ENCODE results near the gene RPL37.

RPL37 gene

DNA sequence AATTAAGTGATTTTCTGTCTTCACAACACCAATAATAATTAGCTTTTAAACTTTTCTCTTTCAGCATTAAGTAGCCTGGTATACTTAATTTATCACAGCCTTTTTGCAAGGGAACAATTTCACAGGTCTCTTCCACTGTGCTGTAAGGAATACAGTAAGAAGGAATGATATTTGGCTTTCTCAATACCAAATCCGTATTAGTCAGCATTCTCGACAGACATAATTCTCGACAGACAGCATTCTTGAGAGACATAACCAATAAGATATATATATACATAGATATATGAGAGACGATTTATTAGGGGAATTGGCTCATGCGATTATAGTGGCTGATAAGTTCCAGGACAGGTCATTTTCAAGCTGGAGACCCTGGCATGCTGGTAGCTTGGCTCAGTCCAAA lies 54.8 kb downstream of the RPL37 start:
- Histone ChIP-seq H2AFZ (ENCODE audit: low read length) (no peak overlapping the region), H3K4me3 (ENCODE audit: low read length in 2 of 2) (no peak overlapping the region), H3K23ac (ENCODE audit: low read depth, low read length, poor library complexity) (no peak overlapping the region), H2BK12ac (ENCODE audit: low read length) (no peak overlapping the region), H3K14ac (ENCODE audit: low read length) (no peak overlapping the region), H2BK120ac (ENCODE audit: low read depth, low read length) (no peak overlapping the region), H3K4me1 (ENCODE audit: control insufficient read depth in 2 of 2, insufficient read depth in 1 of 2, low read depth in 1 of 2, low read length in 2 of 2) (no peaks in the 10 kb centered on the region), H4K8ac (ENCODE audit: low read depth, low read length) (no peak overlapping the region), H3K4me2 (ENCODE audit: insufficient read depth, low read length, poor library complexity, severe bottlenecking) (no peak overlapping the region), H3K79me1 (ENCODE audit: low read depth, low read length) (peaks cover 2% of the 10 kb centered on the region), H2BK15ac (ENCODE audit: low read length) (no peak overlapping the region), H3K27me3 (ENCODE audit: control insufficient read depth in 3 of 3, insufficient read depth in 3 of 3, low read depth in 1 of 3, low read length in 3 of 3) (no peaks in the 10 kb centered on the region), H2AK5ac (ENCODE audit: low read depth, low read length) (no peak overlapping the region), H3K9me3 (replicated peaks in 1 of 2; ENCODE audit: control insufficient read depth in 2 of 2, insufficient read depth in 1 of 2, low read depth in 1 of 2, low read length in 2 of 2) (no peaks in the 10 kb centered on the region), H2BK5ac (ENCODE audit: low read length) (no peak overlapping the region), H3K18ac (ENCODE audit: low read length) (no peak overlapping the region), H3K27ac (replicated peaks; ENCODE audit: low read length) (no peak overlapping the region), H3K4ac (ENCODE audit: low read length) (no peak overlapping the region), H3K9ac (ENCODE audit: low read depth, low read length, poor library complexity) (no peak overlapping the region), H4K91ac (ENCODE audit: low read depth, low read length, poor library complexity) (no peak overlapping the region), H3K36me3 (replicated peaks in 1 of 2; ENCODE audit: control insufficient read depth in 2 of 2, insufficient read depth in 2 of 2, low read length in 2 of 2) (peaks cover 2 to 21% of the 10 kb centered on the region in 2 donors)
- no peak for DNase-seq (ENCODE audit: low spot score)
- no CpG with 5 or more reads among the region's 5 CpGs for WGBS, 2 donors (ENCODE audit: extremely low coverage in 2 of 2, insufficient read length in 2 of 2, insufficient replicate concordance in 1 of 2)

DNA sequence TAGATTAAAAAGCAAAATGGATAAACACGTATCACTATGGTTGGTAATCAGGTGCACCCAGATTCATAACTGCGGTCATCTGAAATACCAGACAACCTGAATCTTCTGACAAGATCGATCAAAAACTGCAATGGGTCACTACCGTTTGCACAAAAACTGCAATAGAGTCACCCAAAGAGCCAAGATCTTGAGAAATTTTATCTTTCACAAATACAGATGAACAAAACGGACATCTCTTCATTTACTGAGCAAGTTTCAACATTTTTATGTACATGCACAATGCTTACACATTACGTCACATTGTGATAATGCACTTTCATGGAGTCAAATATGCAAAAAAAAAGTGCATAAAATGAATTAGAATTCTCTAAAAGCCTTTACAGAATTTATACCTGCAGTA lies 55.5 kb downstream of the RPL37 start:
- Histone ChIP-seq H3K27ac (replicated peaks; ENCODE audit: low read length) (no peak overlapping the region), H3K9me3 (replicated peaks in 1 of 2; ENCODE audit: control insufficient read depth in 2 of 2, insufficient read depth in 1 of 2, low read depth in 1 of 2, low read length in 2 of 2) (no peaks in the 10 kb centered on the region), H3K18ac (ENCODE audit: low read length) (no peak overlapping the region), H3K4me2 (ENCODE audit: insufficient read depth, low read length, poor library complexity, severe bottlenecking) (no peak overlapping the region), H3K4ac (ENCODE audit: low read length) (no peak overlapping the region), H3K4me1 (ENCODE audit: control insufficient read depth in 2 of 2, insufficient read depth in 1 of 2, low read depth in 1 of 2, low read length in 2 of 2) (no peaks in the 10 kb centered on the region), H3K23ac (ENCODE audit: low read depth, low read length, poor library complexity) (no peak overlapping the region), H3K14ac (ENCODE audit: low read length) (no peak overlapping the region), H2BK15ac (ENCODE audit: low read length) (no peak overlapping the region), H3K4me3 (ENCODE audit: low read length in 2 of 2) (no peak overlapping the region), H2BK120ac (ENCODE audit: low read depth, low read length) (no peak overlapping the region), H3K36me3 (replicated peaks in 1 of 2; ENCODE audit: control insufficient read depth in 2 of 2, insufficient read depth in 2 of 2, low read length in 2 of 2) (peaks cover 2 to 27% of the 10 kb centered on the region in 2 donors), H4K91ac (ENCODE audit: low read depth, low read length, poor library complexity) (no peak overlapping the region), H3K27me3 (ENCODE audit: control insufficient read depth in 3 of 3, insufficient read depth in 3 of 3, low read depth in 1 of 3, low read length in 3 of 3) (no peaks in the 10 kb centered on the region), H2BK12ac (ENCODE audit: low read length) (no peak overlapping the region), H4K8ac (ENCODE audit: low read depth, low read length) (no peak overlapping the region), H2BK5ac (ENCODE audit: low read length) (no peak overlapping the region), H2AK5ac (ENCODE audit: low read depth, low read length) (no peak overlapping the region), H2AFZ (ENCODE audit: low read length) (no peak overlapping the region), H3K9ac (ENCODE audit: low read depth, low read length, poor library complexity) (no peak overlapping the region), H3K79me1 (ENCODE audit: low read depth, low read length) (peaks cover 2% of the 10 kb centered on the region)
- DNase-seq (ENCODE audit: low spot score), result no peak
- WGBS, 2 donors (ENCODE audit: extremely low coverage in 2 of 2, insufficient read length in 2 of 2, insufficient replicate concordance in 1 of 2), result no CpG with 5 or more reads among the region's 6 CpGs

DNA sequence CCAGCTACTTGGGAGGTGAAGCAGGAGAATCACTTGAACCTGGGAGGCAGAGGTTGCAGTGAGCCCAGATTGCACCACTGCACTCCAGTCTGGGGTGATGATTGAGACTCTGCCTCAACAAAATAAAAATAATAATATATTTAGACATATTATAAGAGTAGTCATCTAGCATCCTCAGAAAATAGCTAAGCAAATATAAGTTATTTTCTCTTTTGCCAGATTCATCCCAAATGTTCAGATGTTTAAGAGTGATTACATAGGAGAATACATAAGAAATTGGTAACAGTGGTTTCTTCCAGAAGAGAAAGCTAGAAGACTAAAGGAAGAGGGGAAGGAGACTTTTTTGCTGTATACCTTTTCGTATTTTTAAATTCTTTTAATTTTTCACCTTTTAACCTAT lies 56.9 kb downstream of the RPL37 start:
- H4K8ac ChIP-seq (ENCODE audit: low read depth, low read length), result no peak overlapping the region
- H3K14ac ChIP-seq (ENCODE audit: low read length), result no peak overlapping the region
- H3K27ac ChIP-seq (replicated peaks; ENCODE audit: low read length), result no peak overlapping the region
- H3K9ac ChIP-seq (ENCODE audit: low read depth, low read length, poor library complexity), result no peak overlapping the region
- no peak overlapping the region for H2BK12ac ChIP-seq (ENCODE audit: low read length)
- H3K27me3 ChIP-seq (ENCODE audit: control insufficient read depth in 3 of 3, insufficient read depth in 3 of 3, low read depth in 1 of 3, low read length in 3 of 3), result no peaks in the 10 kb centered on the region
- no peak for DNase-seq (ENCODE audit: low spot score)
- H2AK5ac ChIP-seq (ENCODE audit: low read depth, low read length), result no peak overlapping the region
- H2BK120ac ChIP-seq (ENCODE audit: low read depth, low read length), result no peak overlapping the region
- no peaks in the 10 kb centered on the region for H3K9me3 ChIP-seq (replicated peaks in 1 of 2; ENCODE audit: control insufficient read depth in 2 of 2, insufficient read depth in 1 of 2, low read depth in 1 of 2, low read length in 2 of 2)
- H3K4me2 ChIP-seq (ENCODE audit: insufficient read depth, low read length, poor library complexity, severe bottlenecking), result no peak overlapping the region
- H3K23ac ChIP-seq (ENCODE audit: low read depth, low read length, poor library complexity), result no peak overlapping the region
- H3K79me1 ChIP-seq (ENCODE audit: low read depth, low read length), result peaks cover 2% of the 10 kb centered on the region
- no CpG with 5 or more reads among the region's 1 CpG for WGBS, 2 donors (ENCODE audit: extremely low coverage in 2 of 2, insufficient read length in 2 of 2, insufficient replicate concordance in 1 of 2)
- no peak overlapping the region for H2AFZ ChIP-seq (ENCODE audit: low read length)
- no peaks in the 10 kb centered on the region for H3K4me1 ChIP-seq (ENCODE audit: control insufficient read depth in 2 of 2, insufficient read depth in 1 of 2, low read depth in 1 of 2, low read length in 2 of 2)
- no peak overlapping the region for H2BK5ac ChIP-seq (ENCODE audit: low read length)
- no peak overlapping the region for H3K4me3 ChIP-seq (ENCODE audit: low read length in 2 of 2)
- H4K91ac ChIP-seq (ENCODE audit: low read depth, low read length, poor library complexity), result no peak overlapping the region
- peaks cover 2 to 42% of the 10 kb centered on the region in 2 donors for H3K36me3 ChIP-seq (replicated peaks in 1 of 2; ENCODE audit: control insufficient read depth in 2 of 2, insufficient read depth in 2 of 2, low read length in 2 of 2)
- H3K4ac ChIP-seq (ENCODE audit: low read length), result no peak overlapping the region
- H2BK15ac ChIP-seq (ENCODE audit: low read length), result no peak overlapping the region
- H3K18ac ChIP-seq (ENCODE audit: low read length), result no peak overlapping the region

DNA sequence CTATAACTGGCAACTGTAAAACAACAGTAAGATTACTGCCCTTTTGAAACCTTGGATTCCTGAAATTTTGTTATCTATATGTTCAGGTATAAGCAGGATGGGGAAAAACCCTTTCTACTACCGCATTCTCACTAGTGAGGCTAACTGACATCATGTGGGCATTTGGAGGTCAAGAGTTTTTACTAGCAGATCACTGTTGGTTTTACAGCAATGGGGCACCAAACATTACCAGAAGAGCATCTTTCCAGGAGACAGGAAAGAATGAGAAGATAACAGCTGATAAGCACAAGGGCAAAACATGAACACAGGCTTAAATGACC lies 58.4 kb downstream of the RPL37 start:
- no peaks in the 10 kb centered on the region for H3K9me3 ChIP-seq (replicated peaks in 1 of 2; ENCODE audit: control insufficient read depth in 2 of 2, insufficient read depth in 1 of 2, low read depth in 1 of 2, low read length in 2 of 2)
- no peak overlapping the region for H3K23ac ChIP-seq (ENCODE audit: low read depth, low read length, poor library complexity)
- no CpG with 5 or more reads among the region's 1 CpG for WGBS, 2 donors (ENCODE audit: extremely low coverage in 2 of 2, insufficient read length in 2 of 2, insufficient replicate concordance in 1 of 2)
- H3K27me3 ChIP-seq (ENCODE audit: control insufficient read depth in 3 of 3, insufficient read depth in 3 of 3, low read depth in 1 of 3, low read length in 3 of 3), result no peaks in the 10 kb centered on the region
- no peak overlapping the region for H2BK5ac ChIP-seq (ENCODE audit: low read length)
- H3K4ac ChIP-seq (ENCODE audit: low read length), result no peak overlapping the region
- no peaks in the 10 kb centered on the region for H3K4me1 ChIP-seq (ENCODE audit: control insufficient read depth in 2 of 2, insufficient read depth in 1 of 2, low read depth in 1 of 2, low read length in 2 of 2)
- H3K9ac ChIP-seq (ENCODE audit: low read depth, low read length, poor library complexity), result no peak overlapping the region
- no peak overlapping the region for H2BK12ac ChIP-seq (ENCODE audit: low read length)
- H3K14ac ChIP-seq (ENCODE audit: low read length), result no peak overlapping the region
- H4K91ac ChIP-seq (ENCODE audit: low read depth, low read length, poor library complexity), result no peak overlapping the region
- H3K36me3 ChIP-seq (replicated peaks in 1 of 2; ENCODE audit: control insufficient read depth in 2 of 2, insufficient read depth in 2 of 2, low read length in 2 of 2), result peaks cover 2 to 55% of the 10 kb centered on the region in 2 donors
- H2BK120ac ChIP-seq (ENCODE audit: low read depth, low read length), result no peak overlapping the region
- no peak overlapping the region for H2BK15ac ChIP-seq (ENCODE audit: low read length)
- no peak overlapping the region for H4K8ac ChIP-seq (ENCODE audit: low read depth, low read length)
- no peak overlapping the region for H3K18ac ChIP-seq (ENCODE audit: low read length)
- peaks cover 2% of the 10 kb centered on the region for H3K79me1 ChIP-seq (ENCODE audit: low read depth, low read length)
- H2AK5ac ChIP-seq (ENCODE audit: low read depth, low read length), result no peak overlapping the region
- no peak overlapping the region for H2AFZ ChIP-seq (ENCODE audit: low read length)
- no peak overlapping the region for H3K27ac ChIP-seq (replicated peaks; ENCODE audit: low read length)
- no peak for DNase-seq (ENCODE audit: low spot score)
- no peak overlapping the region for H3K4me3 ChIP-seq (ENCODE audit: low read length in 2 of 2)
- no peak overlapping the region for H3K4me2 ChIP-seq (ENCODE audit: insufficient read depth, low read length, poor library complexity, severe bottlenecking)
